GM19468 (cell line): Measurements from ENCODE around the gene C17orf100.

Experiments used
- ATAC-seq: cut with Tn5 transposase; IDR thresholded peaks from one replicate; pipeline ENCODE4 v1.9.1; 2021; ENCODE audit warnings: mild to moderate bottlenecking, moderate library complexity, moderate number of reproducible peaks; ENCODE audit not compliant: unreplicated experiment; ENCODE audit errors: extremely low read depth

The C17orf100 gene

DNA sequence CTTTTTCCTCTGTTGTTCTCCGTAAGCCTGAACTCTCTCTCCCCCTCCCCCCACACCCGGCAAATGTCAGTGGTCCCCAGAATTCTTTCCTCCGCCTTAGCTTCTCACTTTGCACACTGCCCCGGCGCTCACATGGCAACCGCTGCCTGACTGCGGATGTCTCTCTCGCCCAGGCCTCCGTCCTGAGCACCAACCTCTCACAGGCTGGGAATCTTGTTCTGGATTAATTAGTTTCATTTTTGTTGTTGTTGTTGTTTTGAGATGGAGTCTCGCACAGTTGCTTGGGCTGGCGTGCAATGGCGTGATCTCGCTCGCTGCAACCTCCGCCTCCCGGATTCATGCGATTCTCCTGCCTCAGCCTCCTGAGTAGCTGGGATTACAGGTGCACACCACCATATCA, 16.7 kb downstream of the C17orf100 start:
- no peak for ATAC-seq

DNA sequence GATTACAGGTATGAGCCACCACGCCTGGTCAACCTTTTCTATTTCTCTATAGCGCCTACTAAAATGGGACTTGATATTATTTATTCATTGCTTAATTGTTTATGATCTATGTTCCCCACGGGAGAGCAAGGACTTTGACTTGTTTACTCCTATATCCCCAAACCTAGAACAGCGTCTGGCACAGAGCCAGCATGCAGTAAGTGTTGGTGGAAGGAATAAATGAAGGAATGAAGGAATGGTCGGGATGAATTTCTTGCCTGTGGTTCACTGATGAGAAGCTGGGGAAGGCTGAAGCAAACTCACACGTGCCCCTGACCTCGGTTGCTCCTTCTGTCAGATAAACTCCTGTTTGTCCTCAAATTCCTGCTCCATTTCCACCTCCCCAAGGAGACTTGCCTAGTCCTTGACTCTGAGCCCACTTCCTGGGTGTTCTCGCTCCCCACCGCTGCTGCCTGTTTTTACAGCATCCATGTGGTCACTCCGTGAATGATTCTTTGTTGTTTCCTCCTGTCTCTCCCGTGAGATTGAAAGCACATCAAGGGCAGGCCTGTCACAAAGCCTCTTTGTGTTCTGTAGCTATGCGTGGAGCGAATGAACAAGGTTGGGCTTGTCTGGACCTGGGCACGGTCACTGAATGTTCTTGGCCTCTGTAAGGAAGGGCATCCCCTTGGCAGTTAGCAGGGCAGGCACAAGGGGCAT, 17.3 kb downstream of the C17orf100 start:
- no peak for ATAC-seq

DNA sequence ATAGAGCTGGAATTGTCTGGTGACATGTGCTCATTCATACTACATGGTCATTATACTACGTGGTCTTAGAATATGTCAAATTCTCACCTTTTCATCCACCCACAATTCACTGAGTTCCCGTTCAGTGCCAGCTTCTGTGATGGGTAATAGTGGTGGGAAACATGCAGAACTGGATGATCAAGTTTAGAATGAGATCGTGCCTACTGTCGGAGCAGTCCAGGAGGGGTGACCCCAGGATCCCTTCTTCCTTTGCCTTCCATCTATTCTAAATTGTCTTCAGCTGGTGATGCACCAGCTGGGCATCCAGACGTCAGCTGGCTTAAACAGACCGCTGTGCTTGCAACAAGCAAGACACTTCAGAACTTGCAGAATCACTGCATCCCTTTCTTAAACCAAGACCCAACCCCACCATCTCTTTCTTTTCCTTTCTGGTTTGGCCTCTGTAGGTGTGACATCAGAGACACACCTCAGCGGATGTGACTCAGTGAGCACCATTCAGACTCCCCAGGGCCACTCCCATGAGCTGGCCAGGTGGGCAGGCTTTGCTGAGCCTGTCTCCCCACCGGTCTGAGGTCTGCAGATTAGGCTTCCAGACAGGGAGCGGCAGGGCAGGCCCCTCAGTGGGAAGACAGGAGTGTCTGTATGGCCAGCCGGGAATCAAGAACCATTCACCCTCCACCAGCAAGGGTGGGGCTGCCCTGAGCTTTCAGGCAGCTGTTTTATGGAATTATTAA, 18.1 kb downstream of the C17orf100 start:
- ATAC-seq: no peak

DNA sequence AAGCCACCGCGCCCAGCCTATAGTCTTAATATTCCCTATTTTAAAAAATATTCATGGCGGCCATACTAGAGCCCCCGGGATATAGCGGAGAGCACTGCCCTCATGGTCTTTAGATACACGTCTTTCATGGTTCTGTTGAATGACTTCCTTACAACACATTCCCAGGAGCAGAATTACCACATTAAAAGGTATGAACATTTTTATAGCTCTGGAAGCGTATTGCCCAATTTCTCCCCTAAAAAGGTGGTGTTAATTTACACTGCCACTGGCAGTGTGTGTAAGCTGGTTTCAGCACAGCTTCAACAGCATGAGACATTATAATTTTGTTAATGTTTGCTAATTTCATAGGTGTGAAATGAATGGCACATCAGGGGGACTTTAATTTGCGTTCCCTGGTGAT, 19.0 kb downstream of the C17orf100 start:
- no peak for ATAC-seq

DNA sequence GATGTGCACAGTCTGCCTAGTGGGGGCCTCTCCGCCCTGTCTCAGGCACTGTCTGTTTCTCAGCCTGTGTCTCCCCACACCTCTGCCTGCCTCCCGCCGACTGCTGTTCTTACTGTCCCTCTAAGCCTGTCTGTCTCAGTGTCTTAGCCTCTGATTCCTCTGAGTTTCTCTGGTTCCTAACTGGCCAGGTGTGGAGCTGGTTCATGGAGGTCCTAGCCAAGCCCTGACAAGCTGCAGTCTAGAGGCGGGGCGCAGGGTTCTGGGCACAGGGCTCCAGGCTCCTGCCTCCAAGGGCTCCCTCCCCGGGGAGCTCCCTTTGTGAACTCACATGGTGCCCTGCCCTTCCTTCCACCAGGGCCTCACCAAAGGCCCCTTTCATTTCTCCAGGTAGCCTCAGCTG, 19.4 kb downstream of the C17orf100 start:
- no peak for ATAC-seq

DNA sequence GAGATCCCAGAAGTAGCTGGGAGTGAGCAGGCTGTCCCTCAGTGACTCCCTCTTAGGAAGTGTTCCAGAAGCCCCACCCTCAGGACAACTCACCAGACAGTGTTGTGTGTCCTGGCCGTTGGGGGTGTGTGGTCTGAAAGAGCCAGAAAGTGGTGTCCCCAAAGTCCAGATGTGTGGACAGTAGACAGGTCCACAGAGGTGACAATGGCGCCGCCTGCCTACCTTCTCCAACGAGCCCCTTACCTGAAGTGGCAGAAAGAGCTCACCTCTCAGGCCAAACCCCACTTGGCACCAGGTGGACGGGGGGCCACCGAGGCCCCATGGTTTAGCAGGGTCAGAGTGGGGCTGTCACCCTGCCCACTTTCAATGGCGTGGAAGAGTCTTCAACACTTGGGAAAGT, 19.9 kb downstream of the C17orf100 start:
- ATAC-seq: no peak

DNA sequence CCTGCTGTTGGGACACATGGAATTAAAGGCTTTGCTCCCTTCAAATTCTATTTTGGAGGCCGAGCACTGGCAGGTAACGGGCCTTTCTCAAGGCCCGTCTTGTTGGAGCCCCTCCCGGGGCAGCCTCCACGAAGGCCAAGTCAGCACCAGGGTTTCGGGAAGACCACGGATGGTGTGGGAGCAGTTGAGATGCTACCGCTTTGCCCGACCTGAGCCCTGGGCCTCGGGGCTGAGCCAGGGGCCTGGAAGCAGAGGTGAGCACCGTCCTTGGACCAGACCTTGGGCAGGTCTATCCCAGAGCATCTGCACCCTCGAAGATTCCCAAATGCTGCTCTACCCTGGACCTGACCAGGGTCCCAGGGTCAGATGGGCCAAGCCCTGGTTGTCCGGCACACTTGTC, 23.0 kb downstream of the C17orf100 start:
- no peak for ATAC-seq

DNA sequence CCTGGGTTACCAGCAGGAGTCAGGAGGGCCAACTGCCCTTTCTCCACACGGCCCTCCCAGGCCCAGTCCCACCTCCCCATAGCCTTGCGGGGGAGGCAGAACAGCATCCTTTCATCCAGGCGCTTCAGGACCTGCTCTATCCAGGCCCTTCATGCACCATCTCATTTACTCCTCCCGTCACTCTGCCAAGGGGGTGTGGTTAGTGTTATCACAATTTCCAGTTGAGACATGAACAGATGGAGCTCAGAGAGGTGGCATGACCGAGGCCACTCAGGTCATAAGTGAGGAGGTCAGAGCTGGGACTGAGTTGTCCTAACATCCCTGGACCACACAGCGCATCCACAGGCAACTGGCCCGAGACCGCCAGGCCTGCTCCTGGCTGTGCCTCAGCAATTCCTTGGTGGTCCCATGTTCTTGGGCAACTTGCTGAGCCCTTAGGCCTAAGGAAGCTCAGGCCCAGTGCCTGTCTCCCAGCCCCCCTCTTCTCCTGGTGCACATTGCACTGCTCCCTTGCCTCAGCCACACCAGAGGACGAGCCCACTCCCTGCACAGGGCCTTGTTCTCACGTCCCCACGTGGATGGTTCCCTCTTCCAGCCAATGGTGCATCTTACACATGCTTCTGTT, 23.8 kb downstream of the C17orf100 start:
- no peak for ATAC-seq

DNA sequence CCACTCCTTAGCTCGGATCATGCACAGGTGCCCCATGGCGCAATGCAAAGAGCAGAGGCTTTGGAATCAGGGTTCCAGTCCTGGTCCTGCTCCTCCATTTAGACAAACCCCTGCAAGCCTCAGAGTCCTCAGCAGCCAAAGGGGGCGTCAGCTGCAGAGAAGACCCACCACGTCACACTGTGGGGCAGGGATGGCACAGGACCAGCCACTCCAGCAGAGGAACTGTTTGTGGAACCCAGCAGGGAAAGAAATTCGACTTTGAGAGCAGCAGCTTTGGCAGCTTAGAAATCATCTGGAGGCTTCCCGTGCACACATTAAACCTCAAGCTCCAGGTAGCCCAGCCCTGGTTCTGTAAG, 25.2 kb downstream of the C17orf100 start:
- no peak for ATAC-seq

DNA sequence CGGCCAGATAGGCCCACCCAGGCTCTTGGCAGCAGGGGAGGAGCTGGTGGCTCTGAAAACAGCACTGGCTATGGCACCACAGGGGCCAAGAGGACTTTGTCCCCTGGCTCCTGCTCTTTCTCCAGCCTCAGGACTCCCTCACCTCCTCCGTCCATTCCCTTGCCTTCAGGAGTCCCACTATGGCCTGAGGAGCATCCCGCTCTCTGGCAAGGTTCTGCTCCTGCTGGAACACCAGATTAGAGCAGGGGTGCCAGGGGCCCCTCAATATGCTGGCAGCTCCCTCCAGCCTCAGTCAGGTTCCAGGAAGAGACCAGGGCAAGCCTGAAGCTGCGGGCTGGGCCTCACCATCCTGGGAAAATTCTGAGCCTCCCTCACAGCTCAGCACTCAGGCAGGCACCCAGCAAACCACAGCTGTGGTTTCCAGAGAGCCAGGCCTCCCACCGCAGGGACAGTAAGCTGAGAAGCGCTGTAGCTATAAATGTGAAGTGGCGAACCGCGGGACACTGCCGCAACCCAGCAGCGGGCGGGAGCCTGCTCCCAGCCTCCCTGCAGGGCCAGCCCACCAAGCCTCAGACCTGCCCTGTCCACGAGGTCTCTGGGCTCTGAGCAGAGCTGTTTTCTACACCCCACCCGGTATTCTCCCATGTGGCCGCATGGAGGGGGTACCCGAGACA, 25.7 kb downstream of the C17orf100 start:
- ATAC-seq: no peak

DNA sequence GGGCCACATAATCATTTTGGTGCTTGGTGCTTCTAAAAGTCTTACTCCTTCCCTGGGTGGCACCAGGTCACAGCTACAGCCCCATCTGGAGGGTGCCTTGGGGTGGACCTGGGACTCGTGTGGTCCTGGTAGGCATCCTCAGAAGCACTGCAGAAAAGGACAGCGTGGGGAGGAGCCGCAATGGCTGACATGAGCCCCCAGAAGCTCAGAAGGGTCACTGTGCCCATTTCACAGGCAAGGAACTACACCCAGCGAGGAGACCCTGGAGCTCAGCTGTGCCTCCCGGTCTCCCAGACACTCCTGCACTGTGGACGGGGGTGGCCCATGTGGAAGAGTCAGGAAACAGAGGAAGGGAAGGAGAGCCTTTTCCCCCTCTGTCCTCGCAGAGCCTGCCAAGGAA, 26.4 kb downstream of the C17orf100 start:
- ATAC-seq: no peak

DNA sequence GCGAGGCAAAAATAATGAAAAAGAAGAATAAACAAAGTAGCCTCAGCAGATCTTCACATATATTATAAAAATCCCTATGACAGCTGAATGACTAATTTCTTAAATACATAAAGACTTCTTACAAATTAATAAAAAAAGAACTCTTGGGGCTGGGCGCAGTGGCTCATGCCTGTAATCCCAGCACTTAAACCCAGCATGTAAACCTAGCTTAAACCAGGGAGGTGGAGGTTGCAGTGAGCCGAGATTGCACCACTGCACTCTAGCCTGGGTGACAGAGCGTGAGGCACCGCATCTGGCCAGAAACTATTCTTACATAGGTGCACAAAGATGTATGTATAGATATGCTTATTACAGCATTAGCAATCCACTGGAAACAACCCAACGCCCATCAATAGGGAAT, 27.7 kb downstream of the C17orf100 start:
- ATAC-seq: no peak

DNA sequence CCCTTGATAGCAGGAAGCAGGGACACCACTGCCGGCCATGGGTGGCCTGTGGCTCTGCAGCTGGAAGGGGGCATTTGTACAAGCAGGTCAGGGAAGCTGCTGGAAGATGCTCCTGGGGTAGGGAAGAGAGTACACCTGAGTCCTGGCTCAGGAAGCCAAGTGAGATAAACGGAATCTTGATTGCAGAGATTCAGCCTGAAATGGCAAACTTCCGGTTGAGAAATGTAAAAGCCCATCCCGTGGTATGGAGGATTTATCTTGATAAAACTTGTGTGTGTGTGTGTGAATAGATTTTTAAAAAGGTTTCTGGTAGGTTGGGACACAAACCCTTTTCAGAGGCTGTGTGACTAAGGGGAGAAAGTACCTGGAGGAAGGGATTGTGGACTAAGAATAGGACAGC, 29.6 kb downstream of the C17orf100 start:
- ATAC-seq: no peak

DNA sequence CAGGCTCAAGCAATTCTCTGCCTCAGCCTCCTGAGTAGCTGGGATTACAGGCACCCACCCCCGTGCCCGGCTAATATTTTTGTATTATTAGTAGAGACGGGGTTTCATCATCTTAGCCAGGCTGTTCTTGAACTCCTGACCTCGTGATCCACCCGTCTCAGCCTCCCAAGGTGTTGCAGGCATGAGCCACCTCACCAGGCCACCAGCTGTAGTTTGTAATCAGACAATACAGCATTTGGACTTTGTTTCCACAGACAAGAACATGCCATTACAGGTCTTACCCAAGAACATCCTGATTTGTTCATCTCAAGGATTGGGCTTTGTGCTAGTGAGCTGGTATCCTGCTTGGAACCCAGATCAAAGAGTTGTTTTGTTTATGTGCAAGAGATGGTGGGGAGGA, 30.1 kb downstream of the C17orf100 start:
- no peak for ATAC-seq

DNA sequence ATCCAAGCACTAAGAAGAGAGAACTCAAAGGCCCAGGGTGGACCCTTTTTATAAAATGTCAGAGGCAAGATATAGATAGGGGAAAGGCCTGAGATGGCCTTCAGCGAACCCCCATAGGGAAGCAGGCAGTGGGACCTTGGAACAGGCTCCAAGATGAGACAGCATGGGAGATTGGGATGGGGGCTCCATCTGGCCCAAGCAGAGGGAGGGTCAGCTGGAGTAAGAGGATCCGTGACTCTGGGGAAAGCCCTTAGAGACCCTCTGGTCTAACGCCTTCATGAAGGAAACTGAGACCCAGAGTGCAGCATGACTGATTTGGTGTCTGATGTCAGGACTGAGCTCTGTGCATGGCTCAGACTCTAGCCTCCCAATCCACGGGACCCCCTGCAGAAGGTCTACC, 30.8 kb downstream of the C17orf100 start:
- ATAC-seq: no peak

DNA sequence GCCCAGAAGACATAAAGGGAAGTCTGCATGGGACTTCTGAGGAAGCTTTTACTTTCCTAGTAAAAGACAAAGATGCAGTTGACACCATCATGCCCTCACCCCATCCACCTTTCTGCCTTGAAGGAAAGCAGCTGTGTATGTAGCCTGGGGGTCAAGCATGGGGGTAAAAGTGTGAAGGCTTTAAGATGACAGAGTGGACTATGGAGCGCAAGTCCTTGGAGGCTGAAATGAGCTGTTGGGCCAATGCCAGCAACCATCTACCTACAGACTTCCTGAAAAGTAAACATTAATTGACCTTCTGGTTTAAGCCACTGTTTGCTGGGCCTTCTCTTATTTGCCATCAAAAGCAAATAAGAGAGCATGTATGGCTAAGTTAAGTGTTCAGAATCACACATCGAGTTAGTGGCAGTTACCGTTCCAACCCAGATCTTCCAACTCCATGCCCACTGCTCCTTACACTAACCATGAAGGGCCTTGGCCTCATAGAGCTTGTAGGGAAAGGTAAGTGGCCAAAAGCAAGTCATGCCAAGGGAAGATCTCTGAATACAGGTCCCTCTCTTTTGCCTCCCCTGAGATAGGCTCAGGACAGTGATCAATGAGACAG, 31.6 kb downstream of the C17orf100 start:
- no peak for ATAC-seq

DNA sequence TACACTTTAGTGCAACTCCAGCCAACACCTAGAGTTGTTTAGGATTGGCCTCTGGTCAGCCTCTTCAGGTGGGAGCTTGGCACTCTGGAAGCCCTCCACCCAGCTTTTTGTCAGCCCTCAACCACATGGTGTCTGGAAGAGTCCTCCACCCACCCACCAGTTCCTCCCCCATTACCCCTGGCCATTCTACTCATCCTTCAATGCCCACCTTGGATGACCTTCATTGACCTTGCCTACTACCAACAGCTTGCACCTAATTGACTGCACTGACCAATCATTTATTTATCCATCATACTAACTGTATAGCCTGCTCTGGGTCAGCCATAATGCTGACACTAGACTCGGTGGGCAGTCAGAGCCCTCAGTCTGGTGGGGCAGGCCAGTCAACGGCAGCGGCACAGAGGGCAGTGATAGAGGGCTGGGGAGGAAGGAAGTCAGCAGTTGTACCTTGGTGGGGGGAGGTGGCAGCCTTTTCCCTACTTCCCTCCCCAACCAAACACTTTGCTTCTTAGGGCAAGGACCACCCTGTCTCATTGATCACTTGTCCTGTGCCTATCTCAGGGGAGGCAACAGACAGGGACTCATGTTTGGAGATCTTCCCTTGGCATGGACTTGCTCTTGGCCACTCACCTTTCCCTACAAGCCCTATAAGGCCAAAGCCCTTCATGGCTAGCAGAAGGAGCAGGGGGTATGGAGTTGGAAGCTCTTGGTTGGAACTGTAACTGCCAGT, 32.3 kb downstream of the C17orf100 start:
- ATAC-seq: no peak

DNA sequence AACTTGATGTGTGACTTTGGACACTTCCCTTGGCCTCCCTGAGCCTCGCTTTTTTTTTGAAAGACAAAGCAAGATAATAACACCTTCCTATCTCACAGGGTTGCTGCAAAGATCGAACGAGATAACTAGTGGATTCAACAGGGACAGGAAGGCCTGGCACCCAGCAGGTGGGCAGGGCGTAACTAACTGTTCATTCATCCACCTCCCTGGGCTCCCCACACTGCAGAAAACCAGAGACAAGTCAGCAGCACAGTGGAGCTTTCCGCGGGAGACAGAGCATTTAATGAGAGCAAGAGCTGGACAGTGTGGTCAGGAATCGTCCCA, 32.9 kb downstream of the C17orf100 start:
- ATAC-seq: no peak

DNA sequence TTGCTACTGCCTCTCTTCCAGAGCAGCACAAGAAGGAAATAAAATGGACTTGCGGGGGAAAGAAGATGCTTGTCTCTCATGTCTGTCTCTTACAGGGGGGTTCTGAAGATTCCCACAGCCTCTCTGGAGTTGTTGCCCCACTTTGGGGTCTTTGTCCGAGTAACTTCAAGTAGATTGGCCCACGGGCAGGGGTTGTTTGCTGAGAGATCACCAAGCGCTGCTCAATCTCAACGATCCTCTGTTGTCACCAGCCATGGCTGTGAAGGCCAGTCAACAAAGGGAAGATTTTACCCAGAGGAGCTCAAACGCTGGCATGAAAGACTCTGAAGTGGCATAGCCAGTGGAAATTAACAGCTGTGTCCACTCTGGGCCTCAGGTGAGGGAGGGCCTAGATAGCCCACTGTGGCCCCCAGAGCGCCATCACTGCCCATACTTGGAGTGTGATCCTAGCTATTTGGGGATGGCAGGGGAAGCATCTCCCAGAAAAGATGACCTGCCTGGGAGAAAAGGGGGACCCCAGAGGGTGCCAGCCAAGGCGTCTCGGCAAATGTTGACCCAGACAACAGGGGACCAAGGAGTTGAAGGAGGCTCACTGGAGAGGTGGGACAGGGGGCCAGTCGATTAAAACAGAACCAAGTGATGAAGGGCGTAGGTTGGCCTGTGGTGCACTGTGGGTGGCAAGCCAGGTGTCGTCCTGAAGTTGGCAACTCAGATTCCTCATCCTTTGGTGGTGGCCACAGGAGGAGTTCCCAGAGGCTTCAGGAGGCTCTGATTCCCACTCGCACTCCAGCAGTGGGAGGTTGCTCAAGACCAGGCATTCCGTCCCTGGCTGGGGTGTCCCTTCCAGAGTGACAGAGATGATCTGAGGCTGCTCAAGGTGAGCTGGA, 33.6 kb downstream of the C17orf100 start:
- no peak for ATAC-seq
